ENCODE measurements around the gene SHPK.
"Not testable (repeated sequence)": the region's sequence is repeated elsewhere in the genome, so short reads cannot be mapped to it uniquely, and the experiment has no call there.

SHPK gene

DNA sequence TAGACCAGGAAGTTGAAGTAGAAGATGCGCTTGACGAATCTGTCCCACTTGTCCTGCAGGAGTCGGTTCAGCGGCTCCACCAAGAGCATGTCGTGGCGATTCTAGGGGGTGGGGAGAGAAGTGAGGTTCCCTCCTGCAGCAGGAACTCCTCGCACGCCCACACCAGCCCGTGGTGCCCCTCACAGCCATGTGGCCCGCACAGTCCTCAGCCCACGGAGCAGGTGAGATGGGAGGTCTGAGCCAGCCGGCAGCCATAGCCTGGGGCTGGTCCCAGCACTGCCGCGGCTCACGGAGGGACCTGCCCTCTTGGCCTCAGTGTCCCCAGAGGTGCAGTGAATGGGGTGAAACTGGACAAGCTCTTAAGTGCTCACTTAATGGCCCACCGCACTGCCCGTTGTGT is 50.2 kb downstream of the SHPK start:
- DNase-seq = no peak

DNA sequence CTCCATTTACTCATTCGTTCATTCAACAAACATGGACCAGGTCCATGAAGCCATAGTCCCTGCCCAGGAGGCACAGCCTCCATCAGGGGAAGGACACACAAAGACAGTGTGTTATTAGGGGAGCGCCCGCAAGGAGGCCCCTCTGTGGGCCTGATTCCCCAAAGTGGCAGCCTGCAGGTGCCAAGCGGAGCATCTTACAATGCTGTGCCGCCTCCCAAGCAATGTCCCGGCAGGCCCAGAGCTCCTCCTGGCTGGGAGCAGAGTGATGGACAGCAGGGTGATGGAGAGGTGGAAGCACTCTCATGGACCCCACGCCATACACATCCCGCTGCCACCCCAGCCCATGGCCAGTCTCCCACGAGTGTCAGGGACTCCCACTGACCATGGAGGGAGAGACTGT is 52.6 kb downstream of the SHPK start:
- DNase-seq = no peak

DNA sequence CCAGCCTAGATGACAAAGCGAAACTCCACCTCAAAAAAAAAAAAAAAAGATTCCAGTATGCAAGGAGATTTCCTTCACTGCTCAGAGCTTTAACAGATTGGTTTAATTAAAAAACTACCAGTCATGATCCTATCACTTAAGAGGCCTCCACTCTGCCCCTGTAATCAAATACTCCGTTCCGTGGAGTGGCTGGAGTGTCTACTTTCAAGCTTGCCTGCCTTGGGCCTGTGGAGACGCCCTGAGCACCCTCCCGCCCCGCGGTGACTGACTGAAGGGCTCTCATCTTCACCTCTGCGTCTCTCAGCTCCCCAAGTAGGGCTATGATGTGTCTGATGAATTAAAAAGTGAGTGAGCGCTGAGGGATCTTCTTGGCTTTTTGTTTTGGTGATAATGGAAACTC is 53.1 kb downstream of the SHPK start:
- DNase-seq = no peak

DNA sequence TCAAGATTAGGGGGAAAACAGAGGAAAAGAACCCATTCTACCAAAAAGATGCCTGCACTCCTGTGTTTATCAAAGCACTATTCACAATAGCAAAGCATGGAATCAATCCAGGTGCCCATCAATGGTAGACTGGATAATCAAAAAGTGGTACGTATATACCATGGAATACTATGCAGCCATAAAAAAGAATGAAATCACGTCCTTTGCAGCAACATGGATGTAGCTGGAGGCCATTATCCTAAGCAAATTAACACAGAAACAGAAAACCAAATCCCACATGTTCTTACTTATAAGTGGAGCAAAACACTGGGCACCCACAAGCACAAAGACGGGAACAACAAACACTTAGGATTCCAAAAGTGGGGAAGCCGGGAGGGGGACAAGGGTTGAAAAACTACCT is 57.4 kb downstream of the SHPK start:
- DNase-seq = not testable (repeated sequence)

DNA sequence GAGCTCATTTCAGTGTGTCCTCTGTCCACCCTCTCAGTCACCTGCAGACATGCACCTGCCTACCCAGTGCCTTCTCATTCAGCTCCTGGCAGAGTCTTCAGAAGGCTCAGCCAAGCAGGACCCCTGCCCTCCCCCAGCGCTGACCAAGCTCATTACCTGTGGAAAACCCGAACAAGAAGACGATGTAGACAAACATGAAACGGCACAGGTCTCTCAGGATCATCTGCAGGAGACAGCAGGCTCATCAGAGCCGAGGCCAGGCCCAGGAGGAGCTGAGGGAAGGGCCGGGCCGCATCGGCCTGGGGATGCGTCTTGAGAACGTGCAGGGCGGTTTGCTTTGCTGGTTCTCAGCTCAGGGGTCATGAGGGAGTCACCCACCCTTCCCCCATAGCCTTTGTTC is 59.1 kb downstream of the SHPK start:
- DNase-seq = no peak

DNA sequence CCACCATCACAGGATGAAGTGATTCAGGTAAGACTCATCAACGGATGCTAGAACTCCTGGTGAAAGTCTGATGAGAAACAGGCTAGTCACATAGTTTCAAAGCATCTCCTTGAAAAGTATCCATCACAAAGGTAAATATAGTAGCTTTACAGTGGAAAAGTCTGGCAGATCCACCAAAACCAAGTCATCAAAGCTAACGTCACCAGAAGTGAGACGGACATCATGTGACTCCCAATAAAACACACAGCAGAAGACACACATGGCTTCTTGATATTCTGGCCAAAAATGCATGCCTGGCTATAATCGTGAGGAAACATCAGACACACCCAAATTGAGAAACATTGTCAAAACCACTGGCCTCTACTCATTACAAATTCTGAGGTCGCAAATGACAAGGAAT is 60.5 kb downstream of the SHPK start:
- peak in 1 of 2 experiments; percentile 33 for DNase-seq

DNA sequence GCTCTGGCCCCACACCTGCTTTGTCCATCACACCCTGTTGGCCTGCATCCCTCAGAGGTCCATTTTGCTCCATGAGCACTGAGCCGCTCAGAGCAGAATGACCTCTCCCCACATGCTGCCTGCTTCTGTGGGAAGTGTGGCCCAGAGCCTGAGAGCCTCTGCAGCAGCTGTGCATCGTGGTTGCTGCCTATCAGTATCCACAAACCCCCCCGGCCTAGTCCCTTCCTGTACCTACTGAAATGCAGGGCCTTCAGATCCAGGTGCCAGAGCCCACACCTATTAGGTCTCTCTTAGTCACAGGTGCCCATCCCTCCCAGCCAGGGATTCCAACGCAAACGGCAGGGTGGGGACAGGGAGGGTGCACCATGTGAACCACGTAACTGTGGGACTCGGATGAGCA is 61.8 kb downstream of the SHPK start:
- DNase-seq = no peak

DNA sequence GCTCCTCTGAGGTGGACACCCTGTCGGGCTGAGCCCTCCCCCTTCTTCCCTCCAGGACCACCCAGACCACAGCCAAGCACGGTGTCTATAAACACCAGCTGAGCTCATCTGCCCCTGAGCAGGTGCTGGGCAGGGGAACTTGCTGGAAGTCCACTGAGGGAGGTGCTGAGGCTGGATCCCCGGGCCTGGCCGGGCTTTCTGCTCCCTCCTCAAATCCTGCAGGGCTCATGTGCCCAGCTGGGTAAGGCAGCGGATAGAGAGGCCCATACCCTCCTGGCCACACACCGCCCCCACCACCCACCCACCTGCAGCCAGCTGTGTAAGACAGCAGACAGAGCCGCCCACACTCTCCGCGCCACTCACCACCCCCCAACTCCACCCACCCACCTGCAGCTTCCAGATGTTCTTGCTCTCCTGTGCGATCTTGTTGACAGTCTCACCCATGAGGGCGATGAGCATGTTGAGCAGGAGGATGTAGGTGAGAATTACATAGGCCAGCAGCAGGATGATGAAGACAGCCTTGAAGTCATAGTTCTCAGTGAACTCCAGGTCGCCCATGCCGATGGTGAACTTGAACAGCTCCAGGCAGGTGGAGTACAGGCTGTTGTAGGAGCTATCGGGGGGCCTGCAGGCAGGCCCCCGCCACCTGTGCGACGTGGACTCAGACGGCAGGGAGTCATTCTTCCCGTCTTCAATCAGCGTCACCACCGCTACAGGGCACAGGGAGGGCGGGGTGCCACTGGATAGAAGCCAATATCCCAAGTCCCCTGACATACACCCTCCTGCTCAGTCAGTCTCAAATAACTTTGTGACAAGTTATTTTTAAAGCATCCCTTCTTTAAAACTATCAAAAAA is 62.6 kb downstream of the SHPK start:
- DNase-seq = no peak

DNA sequence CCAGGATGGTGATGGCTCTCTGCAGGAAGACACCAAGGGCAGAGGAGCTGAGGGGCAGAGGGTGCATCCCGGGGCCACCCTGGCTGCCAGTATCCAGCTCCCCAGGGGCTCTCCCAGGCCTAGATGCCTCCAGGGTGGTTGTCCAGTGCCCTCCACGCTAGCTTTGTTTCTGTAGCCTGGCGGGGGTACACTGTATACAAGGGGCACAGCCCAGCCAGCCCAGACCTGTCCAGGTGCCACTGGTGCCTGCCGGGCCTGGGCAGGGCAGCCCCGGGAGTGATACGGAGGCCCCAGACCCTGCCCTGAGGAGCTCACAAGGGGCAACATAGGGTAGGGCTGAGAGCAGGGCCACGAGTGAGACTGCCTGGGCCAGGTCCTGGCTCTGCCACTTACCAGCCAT is 63.8 kb downstream of the SHPK start:
- no peak for DNase-seq

DNA sequence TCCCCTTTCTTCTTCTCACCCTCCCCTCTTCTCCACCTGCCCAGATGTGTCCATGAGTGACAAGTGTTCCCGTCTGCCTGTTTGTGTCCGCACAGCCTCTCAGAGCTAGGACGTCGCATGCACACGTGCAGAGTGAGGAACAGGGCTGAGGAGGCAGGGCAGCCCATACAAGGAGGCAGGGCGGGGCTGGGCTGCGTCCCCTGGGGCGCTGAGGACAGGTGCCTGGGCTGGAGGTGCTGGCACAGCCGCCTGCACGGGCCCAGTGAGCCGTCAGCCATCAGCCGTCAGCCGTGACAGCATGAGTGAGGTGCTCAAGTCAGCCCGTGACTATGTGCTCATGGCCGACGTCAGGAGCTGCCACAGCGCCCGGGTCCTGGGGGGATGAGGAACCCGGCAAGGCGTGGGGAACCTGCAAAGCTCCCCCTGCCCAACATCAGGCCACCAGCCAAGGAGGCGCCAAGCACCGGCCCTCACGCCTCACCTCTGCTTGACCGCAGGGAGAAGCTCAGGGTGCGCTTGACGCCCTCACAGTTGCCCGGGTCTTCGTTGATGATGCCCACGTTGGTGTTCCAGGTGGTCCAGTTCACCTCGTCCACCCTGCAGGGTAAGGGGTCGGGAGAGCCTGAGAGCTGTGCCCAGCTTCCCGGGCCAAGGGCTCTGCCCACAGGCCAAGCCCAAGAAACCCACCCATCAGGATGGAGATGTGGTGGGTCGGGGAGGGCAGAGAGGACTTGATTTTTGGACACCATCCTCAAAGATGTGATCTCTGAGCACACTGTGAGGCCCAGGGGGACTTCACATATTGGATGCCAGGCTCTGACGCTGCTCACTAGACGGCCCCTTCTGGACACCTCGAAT is 64.8 kb downstream of the SHPK start:
- no peak for DNase-seq

DNA sequence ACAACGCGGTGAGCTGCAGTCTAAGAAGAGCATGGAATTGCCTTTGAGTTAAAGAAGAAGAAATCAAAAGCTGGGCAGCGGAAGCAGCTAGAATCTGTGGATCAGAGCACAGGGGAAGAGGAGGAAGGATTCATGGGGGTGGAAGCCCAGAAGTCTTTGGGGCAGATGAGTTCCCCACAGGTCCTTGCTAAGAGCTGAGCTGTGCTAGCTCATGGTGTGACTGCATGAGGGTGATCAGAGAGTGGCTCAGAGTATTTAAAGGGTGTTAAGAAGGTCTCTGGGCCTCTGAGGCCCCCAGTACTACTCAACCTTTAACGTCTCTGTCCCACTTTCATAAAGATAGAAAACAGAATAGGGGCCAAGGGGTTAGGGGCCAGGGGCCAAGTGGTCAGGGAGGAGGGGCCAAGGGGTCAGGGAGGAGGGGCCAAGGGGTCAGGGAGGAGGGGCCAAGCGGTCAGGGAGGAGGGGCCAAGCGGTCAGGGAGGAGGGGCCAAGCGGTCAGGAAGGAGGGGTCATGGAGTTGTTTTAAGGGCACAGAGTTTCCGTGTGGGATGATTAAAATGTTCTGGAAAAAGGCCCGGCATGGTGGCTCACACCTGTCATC is 66.4 kb downstream of the SHPK start:
- no peak for DNase-seq

DNA sequence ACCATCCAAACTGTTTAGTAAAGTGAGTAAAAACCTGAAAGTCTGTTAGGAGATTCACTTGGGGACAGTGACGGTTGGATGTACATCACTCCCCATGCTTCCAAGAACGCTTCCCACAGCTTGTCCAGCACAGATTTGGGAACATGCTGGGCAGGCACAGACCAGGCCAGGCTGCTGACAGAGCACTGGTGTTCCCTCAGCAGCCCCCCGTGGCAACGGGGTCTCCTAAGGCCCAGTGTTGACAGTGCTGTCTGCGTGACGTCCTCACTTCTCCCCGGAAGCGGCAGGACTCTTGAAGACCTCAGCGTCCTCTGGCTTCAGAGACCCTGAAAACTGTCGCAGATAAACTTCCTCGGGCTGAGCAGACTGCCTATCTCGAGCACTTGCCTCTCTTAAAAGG is 69.5 kb downstream of the SHPK start:
- no peak for DNase-seq

DNA sequence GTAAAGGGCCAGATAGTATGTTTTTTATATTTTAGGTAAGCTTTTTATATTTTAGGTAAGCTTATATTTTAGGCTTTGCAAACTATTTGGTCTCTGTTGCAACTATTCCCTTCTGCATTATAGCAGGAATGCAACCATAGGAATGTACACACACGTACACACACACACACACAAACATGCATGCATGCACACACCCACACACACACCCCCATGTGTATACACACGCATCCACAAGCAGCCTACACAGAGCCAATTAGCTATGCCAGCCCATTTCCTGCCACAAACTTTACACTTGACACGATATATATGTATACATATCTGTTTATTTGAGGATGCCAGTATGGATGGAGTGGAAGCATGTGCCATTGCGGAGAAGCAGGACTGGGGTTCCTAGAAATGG is 70.9 kb downstream of the SHPK start:
- DNase-seq = no peak

DNA sequence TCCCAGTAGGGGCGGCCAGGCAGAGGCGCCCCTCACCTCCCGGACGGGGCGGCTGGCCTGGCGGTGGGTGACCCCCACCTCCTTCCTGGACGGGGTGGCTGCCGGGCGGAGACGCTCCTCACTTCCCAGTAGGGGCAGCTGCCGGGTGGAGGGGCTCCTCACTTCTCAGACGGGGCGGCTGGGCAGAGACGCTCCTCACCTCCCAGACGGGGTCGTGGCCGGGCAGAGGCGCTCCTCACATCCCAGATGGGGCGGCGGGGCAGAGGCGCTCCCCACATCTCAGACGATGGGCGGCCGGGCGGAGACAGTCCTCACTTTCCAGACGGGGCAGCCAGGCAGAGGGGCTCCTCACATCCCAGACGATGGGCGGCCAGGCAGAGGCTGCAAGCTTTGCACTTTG is 71.8 kb downstream of the SHPK start:
- DNase-seq = not testable (repeated sequence)

DNA sequence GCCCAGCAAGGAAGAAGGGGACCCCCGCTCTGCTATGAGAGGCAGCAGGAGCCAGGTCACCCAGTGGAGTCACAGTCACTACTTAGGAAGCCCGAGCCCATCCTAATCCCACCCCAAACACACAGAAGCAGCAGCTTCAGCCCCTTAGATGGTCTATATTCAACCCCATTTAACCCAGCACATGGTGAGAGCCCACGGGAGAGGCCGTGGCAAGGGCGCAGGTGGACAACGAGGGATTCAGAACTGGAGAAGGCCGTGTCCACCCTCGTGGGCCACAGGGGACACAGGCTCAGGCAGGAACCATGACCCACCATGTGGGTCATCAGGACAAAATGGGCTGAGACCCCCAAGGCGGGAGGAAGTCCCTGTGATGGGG is 76.8 kb downstream of the SHPK start:
- no peak for DNase-seq

DNA sequence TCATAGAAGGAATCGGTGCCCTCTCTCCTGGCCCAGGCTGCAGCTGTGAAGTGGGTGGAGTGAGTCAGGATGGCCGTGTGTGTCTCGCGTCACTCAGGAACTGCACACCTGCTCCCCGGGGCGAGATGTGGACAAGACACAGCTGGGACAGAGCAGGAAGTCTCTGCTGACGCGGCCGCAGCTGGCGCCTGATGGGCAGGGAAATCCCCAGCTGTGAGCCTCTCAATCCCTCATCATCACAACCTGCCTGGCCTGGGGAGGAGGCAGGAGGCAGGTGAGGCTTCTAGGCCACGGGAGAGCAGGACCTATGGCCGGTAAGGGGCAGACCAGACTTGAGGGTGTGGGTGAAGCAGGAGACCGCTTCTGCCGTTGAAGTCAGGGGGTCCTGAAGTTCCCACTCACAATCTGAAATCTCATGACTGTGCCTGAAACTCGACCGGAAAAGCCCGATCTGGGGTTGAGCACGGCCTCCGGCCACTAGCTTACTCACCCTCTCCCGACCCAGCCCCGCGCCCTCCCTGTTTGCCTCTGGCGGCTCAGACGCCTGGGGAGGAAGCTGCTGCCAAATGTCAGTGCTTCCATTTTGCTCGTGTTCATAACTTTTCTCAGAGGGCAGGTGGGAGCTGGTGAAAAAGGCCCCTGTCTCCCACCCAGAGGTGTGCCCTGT is 77.3 kb downstream of the SHPK start:
- no peak for DNase-seq

All from SW 1271 (cell line).